A673 (cell line): ENCODE data around the gene VSIG2.

Experiments used
- CTCF ChIP-seq: fragments of 300-800, 200-600 bp; sonication (generic); conservative IDR thresholded peaks from 2 replicates; pipeline ENCODE4 v1.5.1; 2017; ENCODE audit warnings: low read depth, mild to moderate bottlenecking, antibody characterized with exemption, low read length, moderate library complexity, mixed read lengths
- EZH2 ChIP-seq: fragments of 200-600 bp; sonication (generic); IDR thresholded peaks from 2 replicates; pipeline ENCODE4 v1.6.1; 2017; ENCODE audit warnings: borderline replicate concordance, low read depth, mild to moderate bottlenecking, mixed read lengths, antibody characterized with exemption, low read length; ENCODE audit not compliant: poor library complexity, severe bottlenecking

- TF ChIP-seq CTCF: no peak
- TF ChIP-seq EZH2: no peak
Observed at GRCh38 chr11:124742555-124742954, 9.5 kb downstream of the VSIG2 start.
